Fibroblast of lung (primary cell): ENCODE data around the gene NFATC3.

ENCODE experiments used
- EZH2 ChIP-seq: IDR thresholded peaks from 2 replicates; pipeline ENCODE4 v1.5.1; 2012; ENCODE audit warnings: low read length, control low read depth, mild to moderate bottlenecking; ENCODE audit errors: missing control alignments
- TF ChIP-seq, protein P1 (sequence below), 2 donors: IDR thresholded peaks in 1 of 2; conservative IDR thresholded peaks in 1 of 2; 1 replicate in 1 of 2; 2 replicates in 1 of 2; pipeline ENCODE4 v1.5.1; 2011 to 2012; ENCODE audit warnings: low read length in 2 of 2, control low read depth in 1 of 2, inconsistent platforms in 1 of 2, low read depth in 1 of 2, mild to moderate bottlenecking in 1 of 2

GRCh38 chr16:68111379-68111778 lies 26.2 kb downstream of the NFATC3 start:
- TF ChIP-seq, protein P1, sequence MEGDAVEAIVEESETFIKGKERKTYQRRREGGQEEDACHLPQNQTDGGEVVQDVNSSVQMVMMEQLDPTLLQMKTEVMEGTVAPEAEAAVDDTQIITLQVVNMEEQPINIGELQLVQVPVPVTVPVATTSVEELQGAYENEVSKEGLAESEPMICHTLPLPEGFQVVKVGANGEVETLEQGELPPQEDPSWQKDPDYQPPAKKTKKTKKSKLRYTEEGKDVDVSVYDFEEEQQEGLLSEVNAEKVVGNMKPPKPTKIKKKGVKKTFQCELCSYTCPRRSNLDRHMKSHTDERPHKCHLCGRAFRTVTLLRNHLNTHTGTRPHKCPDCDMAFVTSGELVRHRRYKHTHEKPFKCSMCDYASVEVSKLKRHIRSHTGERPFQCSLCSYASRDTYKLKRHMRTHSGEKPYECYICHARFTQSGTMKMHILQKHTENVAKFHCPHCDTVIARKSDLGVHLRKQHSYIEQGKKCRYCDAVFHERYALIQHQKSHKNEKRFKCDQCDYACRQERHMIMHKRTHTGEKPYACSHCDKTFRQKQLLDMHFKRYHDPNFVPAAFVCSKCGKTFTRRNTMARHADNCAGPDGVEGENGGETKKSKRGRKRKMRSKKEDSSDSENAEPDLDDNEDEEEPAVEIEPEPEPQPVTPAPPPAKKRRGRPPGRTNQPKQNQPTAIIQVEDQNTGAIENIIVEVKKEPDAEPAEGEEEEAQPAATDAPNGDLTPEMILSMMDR (conservative IDR thresholded peaks at IDR 0.05 in 1 of 2, IDR thresholded peaks at IDR 0.05 in 1 of 2; ENCODE audit: low read depth in 1 of 2, low read length in 2 of 2), result no peak
- no peak for TF ChIP-seq EZH2
